ENCODE data around the gene SLC7A14.
A peak's percentile ranks its signal among the peaks of the same experiment; 100 is the strongest.

The SLC7A14 gene

GRCh38 chr3:170421111-170421641 is 164.7 kb downstream of the SLC7A14 start:
- DNase-seq: no peak

- no peak for DNase-seq
Measured at GRCh38 chr3:170420307-170420821, 165.5 kb downstream of the SLC7A14 start.

- DNase-seq: no peak
Measured at GRCh38 chr3:170419557-170420087, 166.3 kb downstream of the SLC7A14 start.

GRCh38 chr3:170418422-170419398 is 167.2 kb downstream of the SLC7A14 start, which contains the start of gene CLDN11:
CLDN11 (plus strand) TSS chr3:170418868; CDS start chr3:170419067, 199 bp downstream.
- DNase-seq: peak; percentile 42

GRCh38 chr3:170417090-170417489 is 168.8 kb downstream of the SLC7A14 start:
- DNase-seq: no peak

DNA sequence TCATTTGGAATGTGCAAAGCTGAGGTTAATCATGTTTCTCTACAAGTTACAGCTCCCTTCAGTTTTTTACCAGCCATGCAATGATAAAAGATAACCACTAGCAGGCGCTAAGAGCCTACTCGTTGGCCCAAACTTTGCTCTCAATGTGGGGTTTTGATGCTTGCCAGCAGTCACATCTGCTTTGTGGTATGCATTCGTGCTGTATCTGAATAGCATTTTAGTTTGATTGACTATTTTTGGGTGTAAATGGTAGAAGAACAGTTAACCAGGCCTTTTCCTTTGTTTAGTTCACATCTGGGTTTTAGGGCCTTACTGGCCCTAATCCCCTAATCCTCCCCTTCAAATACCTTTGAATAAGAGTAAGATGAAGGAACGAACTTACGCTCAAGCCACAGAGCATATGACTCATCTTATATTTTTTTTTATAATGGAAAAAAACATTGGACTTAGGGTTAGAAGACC is 171.6 kb downstream of the SLC7A14 start:
- peak; percentile 53 for DNase-seq

- no peak for DNase-seq
Measured at GRCh38 chr3:170413291-170413690, 172.6 kb downstream of the SLC7A14 start.

DNA sequence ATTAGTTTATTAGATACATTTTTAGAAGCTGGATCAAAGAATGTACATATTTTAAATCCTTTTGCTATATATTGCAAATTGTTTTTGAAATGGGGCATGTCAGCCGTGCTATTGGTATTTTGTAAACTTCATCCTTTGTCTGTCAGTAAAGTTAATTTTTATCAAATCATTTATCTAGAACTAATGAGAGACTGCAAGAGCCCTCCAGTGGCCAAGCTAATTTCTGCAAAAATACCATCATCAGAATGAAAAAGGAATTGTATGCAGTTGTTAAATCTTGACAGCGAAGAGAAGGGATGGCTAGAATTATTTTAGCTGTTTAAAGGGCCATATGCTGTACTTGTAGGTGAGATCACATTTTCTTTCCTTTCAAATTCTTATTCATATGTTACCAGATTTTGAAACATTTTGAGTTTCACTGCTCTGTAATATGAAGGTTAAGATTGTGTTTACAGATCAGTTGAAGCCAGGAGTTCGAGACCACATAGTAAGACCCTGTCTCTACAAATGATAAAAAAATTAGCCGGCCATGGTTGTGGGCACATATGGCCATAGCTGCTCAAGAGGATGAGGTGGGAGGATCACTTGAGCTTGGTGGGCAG is 175.3 kb downstream of the SLC7A14 start:
- peak; percentile 2 for DNase-seq
